ENCODE results near the gene PHOSPHO2. TPM values are rescaled to one million over a fixed set of nuclear protein-coding genes. Genes with fewer than 3 reads are reported as not detected.

Gene PHOSPHO2
- total RNA-seq, 4 donors from 2014 or later, result 7.1 to 17.3 (median 7.6) TPM

DNA sequence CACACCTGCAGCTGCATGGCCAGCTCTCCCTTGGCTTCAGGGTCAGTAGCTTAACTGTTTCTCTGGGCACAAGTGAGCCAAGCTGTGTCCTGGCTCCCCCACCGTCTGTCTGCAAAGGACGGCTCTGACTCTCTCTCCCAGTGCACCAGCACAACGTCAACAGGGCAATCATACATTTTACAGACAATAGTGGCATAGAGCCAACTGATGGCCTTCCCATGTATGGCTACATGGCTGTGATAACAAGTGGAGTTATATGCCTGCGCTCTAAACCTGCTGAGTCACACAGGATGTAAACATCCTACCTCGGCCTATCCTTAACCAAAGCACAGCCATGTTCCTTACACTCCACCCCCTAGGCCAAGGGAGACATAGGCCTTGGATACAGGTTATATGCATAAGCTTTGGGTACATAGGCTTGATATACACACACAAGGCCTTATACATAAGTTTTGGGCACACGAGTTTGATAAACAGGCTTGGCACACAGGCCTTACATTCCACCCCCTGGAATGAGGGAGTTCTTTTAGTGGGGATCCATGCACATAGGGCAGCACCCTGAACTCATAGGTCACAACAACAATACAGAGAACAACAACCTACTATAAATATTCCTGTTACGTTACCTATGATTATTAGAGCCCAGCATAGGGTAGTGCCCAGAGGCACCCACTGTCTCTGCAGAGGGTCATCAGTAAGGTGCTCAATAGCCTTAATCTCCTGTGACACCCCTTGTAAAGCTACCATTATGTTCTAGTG, 17.7 kb downstream of the PHOSPHO2 start:
- H3K36me3 ChIP-seq, result no peaks in the 10 kb centered on the region
- no peak overlapping the region for H3K4me3 ChIP-seq
- peaks cover 0 to 20% (median 4%) of the 10 kb centered on the region in 4 donors for H3K4me1 ChIP-seq
- DNase-seq (ENCODE audit: low spot score in 2 of 2), result no peak
- no peaks in the 10 kb centered on the region for H3K27me3 ChIP-seq
- H3K9me3 ChIP-seq, result no peaks in the 10 kb centered on the region
- 36 to 65% methylated on average over 7 of the region's 7 CpGs for WGBS, 2 donors
- TF ChIP-seq EP300 (IDR thresholded peaks at IDR 0.05), result no peak
- TF ChIP-seq POLR2A (IDR thresholded peaks at IDR 0.05), result no peak
- TF ChIP-seq, protein P1, sequence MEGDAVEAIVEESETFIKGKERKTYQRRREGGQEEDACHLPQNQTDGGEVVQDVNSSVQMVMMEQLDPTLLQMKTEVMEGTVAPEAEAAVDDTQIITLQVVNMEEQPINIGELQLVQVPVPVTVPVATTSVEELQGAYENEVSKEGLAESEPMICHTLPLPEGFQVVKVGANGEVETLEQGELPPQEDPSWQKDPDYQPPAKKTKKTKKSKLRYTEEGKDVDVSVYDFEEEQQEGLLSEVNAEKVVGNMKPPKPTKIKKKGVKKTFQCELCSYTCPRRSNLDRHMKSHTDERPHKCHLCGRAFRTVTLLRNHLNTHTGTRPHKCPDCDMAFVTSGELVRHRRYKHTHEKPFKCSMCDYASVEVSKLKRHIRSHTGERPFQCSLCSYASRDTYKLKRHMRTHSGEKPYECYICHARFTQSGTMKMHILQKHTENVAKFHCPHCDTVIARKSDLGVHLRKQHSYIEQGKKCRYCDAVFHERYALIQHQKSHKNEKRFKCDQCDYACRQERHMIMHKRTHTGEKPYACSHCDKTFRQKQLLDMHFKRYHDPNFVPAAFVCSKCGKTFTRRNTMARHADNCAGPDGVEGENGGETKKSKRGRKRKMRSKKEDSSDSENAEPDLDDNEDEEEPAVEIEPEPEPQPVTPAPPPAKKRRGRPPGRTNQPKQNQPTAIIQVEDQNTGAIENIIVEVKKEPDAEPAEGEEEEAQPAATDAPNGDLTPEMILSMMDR (IDR thresholded peaks at IDR 0.05), result no peak
- no peak overlapping the region for H3K27ac ChIP-seq

GRCh38 chr2:169712791-169713227, 18.5 kb downstream of the PHOSPHO2 start:
- TF ChIP-seq, protein P1 (IDR thresholded peaks at IDR 0.05), result no peak
- TF ChIP-seq EP300 (IDR thresholded peaks at IDR 0.05), result no peak
- 94 to 99% methylated on average over 9 of the region's 9 CpGs for WGBS, 2 donors

DNA sequence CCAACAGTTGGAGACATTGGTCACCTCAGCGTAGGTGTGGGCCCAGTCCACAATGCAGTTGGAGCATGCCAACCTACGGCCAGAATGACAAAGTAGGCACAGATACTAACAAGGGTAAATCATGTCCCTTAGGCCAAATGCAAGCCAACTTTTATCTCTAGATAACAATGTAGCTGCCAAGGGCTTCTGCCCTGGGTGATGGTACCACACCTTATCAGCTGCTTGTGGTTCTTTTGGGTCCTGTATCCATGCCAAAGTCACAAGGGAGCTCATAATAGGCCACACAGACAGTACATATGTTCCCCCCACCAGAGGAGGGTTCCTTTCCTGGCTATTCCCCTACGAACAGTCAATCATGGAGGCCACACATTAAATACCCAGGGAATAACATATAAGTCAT, 19.1 kb downstream of the PHOSPHO2 start:
- no peaks in the 10 kb centered on the region for H3K27me3 ChIP-seq
- TF ChIP-seq EP300 (IDR thresholded peaks at IDR 0.05) (no peak), POLR2A (IDR thresholded peaks at IDR 0.05) (no peak)
- TF ChIP-seq, protein P1 (IDR thresholded peaks at IDR 0.05), result no peak
- WGBS, 2 donors, result 94 to 98% methylated on average over 3 of the region's 3 CpGs
- peaks cover 0 to 21% (median 4%) of the 10 kb centered on the region in 4 donors for H3K4me1 ChIP-seq
- no peak for DNase-seq (ENCODE audit: low spot score in 2 of 2)
- no peaks in the 10 kb centered on the region for H3K36me3 ChIP-seq
- H3K27ac ChIP-seq, result no peak overlapping the region
- no peak overlapping the region for H3K4me3 ChIP-seq
- H3K9me3 ChIP-seq, result no peaks in the 10 kb centered on the region

More at GRCh38 chr2:169712791-169713227, 18.5 kb downstream of the PHOSPHO2 start:
- Histone ChIP-seq H3K27ac (no peak overlapping the region), H3K9me3 (no peaks in the 10 kb centered on the region), H3K4me1 (peaks cover 0 to 21% (median 4%) of the 10 kb centered on the region in 4 donors), H3K4me3 (no peak overlapping the region), H3K27me3 (no peaks in the 10 kb centered on the region), H3K36me3 (no peaks in the 10 kb centered on the region)
- no peak for DNase-seq (ENCODE audit: low spot score in 2 of 2)

DNA sequence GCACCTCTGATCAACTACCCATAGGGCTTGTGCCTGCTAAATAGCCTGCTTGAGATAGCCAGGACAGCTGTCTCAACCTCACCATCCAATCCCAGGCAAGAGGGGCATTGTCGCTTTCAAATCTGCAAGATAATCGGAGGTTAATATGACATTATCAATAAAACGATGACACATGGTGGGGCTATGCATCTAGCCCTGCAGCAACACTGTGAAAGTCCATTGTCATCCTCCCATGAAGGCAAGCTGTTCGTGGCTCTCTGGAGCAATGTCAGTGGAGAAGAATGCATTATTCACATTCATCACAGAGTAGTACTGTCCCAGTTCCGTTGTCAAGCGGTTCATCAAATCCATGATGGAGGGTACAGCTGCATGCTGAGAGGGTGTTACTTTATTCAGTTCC, 20.4 kb downstream of the PHOSPHO2 start:
- peaks cover 0 to 21% (median 4%) of the 10 kb centered on the region in 4 donors for H3K4me1 ChIP-seq
- no peak overlapping the region for H3K4me3 ChIP-seq
- H3K27ac ChIP-seq, result no peak overlapping the region

More for the DNA sequence above, 20.4 kb downstream of the PHOSPHO2 start:
- no peak for DNase-seq (ENCODE audit: low spot score in 2 of 2)
- H3K27me3 ChIP-seq, result no peaks in the 10 kb centered on the region
- 55 to 58% methylated on average over 6 of the region's 6 CpGs for WGBS, 2 donors
- no peaks in the 10 kb centered on the region for H3K36me3 ChIP-seq
- TF ChIP-seq, protein P1 (IDR thresholded peaks at IDR 0.05), result no peak
- TF ChIP-seq POLR2A (IDR thresholded peaks at IDR 0.05) (no peak), EP300 (IDR thresholded peaks at IDR 0.05) (no peak)
- H3K9me3 ChIP-seq, result no peaks in the 10 kb centered on the region

Data from tibial nerve (tissue), 4 donors.